Gastroesophageal sphincter (tissue), 4 donors: ENCODE data around the gene C1orf21. TPM values are rescaled to one million over a fixed set of nuclear protein-coding genes. Genes with fewer than 3 reads are reported as not detected.

Experiments
- ATAC-seq: fragments of 150-250 bp; one replicate; pipeline ENCODE4 v1.9.1; 2016; ENCODE audit warnings: mild to moderate bottlenecking, moderate library complexity
- H3K27ac ChIP-seq, 4 donors: fragments of 200-600 bp; sonication (generic) in 3 of 4; 1 replicate in 3 of 4; 2 replicates in 1 of 4; pipeline ENCODE4 v1.5.1; 2016 to 2019
- H3K27me3 ChIP-seq: fragments of 200-600 bp; sonication (generic); one replicate; pipeline ENCODE4 v1.5.1; 2019
- H3K36me3 ChIP-seq, 2 donors: fragments of 200-600 bp; sonication (generic); one replicate each; pipeline ENCODE4 v1.5.1; 2019; ENCODE audit warnings: control low read depth in 1 of 2
- H3K4me1 ChIP-seq, 3 donors: fragments of 200-600 bp; sonication (generic); 1 replicate in 2 of 3; 2 replicates in 1 of 3; pipeline ENCODE4 v1.5.1; 2016 to 2019; ENCODE audit warnings: control low read depth in 2 of 3
- H3K4me3 ChIP-seq, 2 donors: fragments of 200-600 bp; sonication (generic); one replicate each; pipeline ENCODE4 v1.5.1; 2019; ENCODE audit warnings: mild to moderate bottlenecking in 1 of 2, moderate library complexity in 1 of 2
- H3K9me3 ChIP-seq, 3 donors: fragments of 200-600 bp; sonication (generic); one replicate each; pipeline ENCODE4 v1.5.1; 2017 to 2019; ENCODE audit warnings: control low read depth in 2 of 3
- CTCF ChIP-seq, 4 experiments: fragments of 200-600 bp in 2 of 4; fragments of 450-650 bp in 2 of 4; sonication (generic) in 1 of 4; IDR thresholded peaks; one replicate each; pipeline ENCODE4 v1.5.1; 2017 to 2019; ENCODE audit warnings: antibody characterized with exemption in 4 of 4, mild to moderate bottlenecking in 2 of 4, moderate library complexity in 2 of 4
- EP300 ChIP-seq: sonication (generic); formaldehyde crosslinking; IDR thresholded peaks from one replicate; pipeline ENCODE4 v1.6.1; 2017; ENCODE audit warnings: antibody characterized with exemption, mild to moderate bottlenecking
- POLR2A ChIP-seq, 2 donors: fragments of 450-650 bp; IDR thresholded peaks; one replicate each; pipeline ENCODE4 v1.6.1; 2017; ENCODE audit warnings: antibody characterized with exemption in 2 of 2, mild to moderate bottlenecking in 2 of 2, moderate library complexity in 1 of 2
- POLR2AphosphoS5 ChIP-seq: sonication (generic); formaldehyde crosslinking; IDR thresholded peaks from one replicate; pipeline ENCODE4 v1.6.1; 2017; ENCODE audit warnings: antibody characterized with exemption
- WGBS, 2 donors: methylation state at CpG; one replicate each; pipeline ENCODE4 v1.1.5; 2018; ENCODE audit warnings: low coverage in 1 of 2; 5-methylcytosine and 5-hydroxymethylcytosine counted together
- total RNA-seq, 4 donors: library from RNA; depleted of rRNA; stranded (reverse); fragments of >200 nt; gene quantifications; one replicate each; pipeline ENCODE4 v1.1.0, GENCODE V29; 2016

The C1orf21 gene
- total RNA-seq, 4 donors from 2014 or later, result 81.4 to 167 (median 121) TPM

GRCh38 chr1:184424945-184425344, 38.1 kb downstream of the C1orf21 start:
- WGBS, 2 donors, result 78 to 87% methylated on average over 1 to 2 of the region's 2 CpGs
- no peak overlapping the region for H3K4me3 ChIP-seq
- peaks cover 3 to 61% (median 3%) of the 10 kb centered on the region in 3 donors for H3K4me1 ChIP-seq
- H3K36me3 ChIP-seq, result no peaks in the 10 kb centered on the region
- no peak overlapping the region for H3K27ac ChIP-seq
- H3K27me3 ChIP-seq, result no peaks in the 10 kb centered on the region
- ATAC-seq, result no peak
- H3K9me3 ChIP-seq, result no peaks in the 10 kb centered on the region
- TF ChIP-seq POLR2AphosphoS5 (no peak), CTCF (IDR thresholded peaks at IDR 0.05) (no peak), POLR2A (IDR thresholded peaks at IDR 0.05) (no peak), EP300 (no peak)

GRCh38 chr1:184425449-184426277, 38.8 kb downstream of the C1orf21 start:
- H3K27me3 ChIP-seq, result no peaks in the 10 kb centered on the region
- no peak overlapping the region for H3K4me3 ChIP-seq
- TF ChIP-seq POLR2A (IDR thresholded peaks at IDR 0.05), result no peak
- no peak for TF ChIP-seq CTCF (IDR thresholded peaks at IDR 0.05)
- TF ChIP-seq EP300, result no peak
- no peak for TF ChIP-seq POLR2AphosphoS5
- H3K9me3 ChIP-seq, result no peaks in the 10 kb centered on the region
- H3K27ac ChIP-seq, result no peak overlapping the region
- H3K36me3 ChIP-seq, result no peaks in the 10 kb centered on the region
- no peak for ATAC-seq
- peaks cover 0 to 54% (median 3%) of the 10 kb centered on the region in 3 donors for H3K4me1 ChIP-seq
- 53 to 89% methylated on average over 2 to 6 of the region's 7 CpGs for WGBS, 2 donors

- no peak for ATAC-seq
- Histone ChIP-seq H3K27ac (no peak overlapping the region), H3K9me3 (no peaks in the 10 kb centered on the region), H3K36me3 (peaks cover 0 to 2% of the 10 kb centered on the region in 2 donors), H3K4me3 (no peak overlapping the region), H3K27me3 (no peaks in the 10 kb centered on the region), H3K4me1 (peaks cover 0 to 51% (median 3%) of the 10 kb centered on the region in 3 donors)
- WGBS, 2 donors, result 93 to 100% methylated on average over 5 to 7 of the region's 7 CpGs
- TF ChIP-seq POLR2A (IDR thresholded peaks at IDR 0.05), result no peak
Observed at GRCh38 chr1:184426278-184426674, 39.4 kb downstream of the C1orf21 start.

- TF ChIP-seq POLR2A (IDR thresholded peaks at IDR 0.05) (no peak), POLR2AphosphoS5 (no peak), CTCF (IDR thresholded peaks at IDR 0.05) (no peak), EP300 (no peak)
- H3K27ac ChIP-seq, result no peak overlapping the region
- no peak for ATAC-seq
- no peaks in the 10 kb centered on the region for H3K27me3 ChIP-seq
- H3K4me3 ChIP-seq, result no peak overlapping the region
- peaks cover 0 to 3% of the 10 kb centered on the region in 2 donors for H3K36me3 ChIP-seq
- 86 to 100% methylated on average over 2 of the region's 2 CpGs for WGBS, 2 donors
- peaks cover 0 to 39% (median 0%) of the 10 kb centered on the region in 3 donors for H3K4me1 ChIP-seq
- H3K9me3 ChIP-seq, result no peaks in the 10 kb centered on the region
Observed at GRCh38 chr1:184427722-184428121, 40.9 kb downstream of the C1orf21 start.

- Histone ChIP-seq H3K4me1 (peaks cover 0 to 30% (median 0%) of the 10 kb centered on the region in 3 donors), H3K4me3 (no peak overlapping the region), H3K9me3 (no peaks in the 10 kb centered on the region), H3K36me3 (peaks cover 0 to 3% of the 10 kb centered on the region in 2 donors), H3K27me3 (no peaks in the 10 kb centered on the region), H3K27ac (no peak overlapping the region)
- ATAC-seq, result no peak
- no peak for TF ChIP-seq EP300
Observed at GRCh38 chr1:184428604-184429003, 41.8 kb downstream of the C1orf21 start.

GRCh38 chr1:184429335-184429734, 42.5 kb downstream of the C1orf21 start:
- Histone ChIP-seq H3K36me3 (peaks cover 0 to 3% of the 10 kb centered on the region in 2 donors), H3K27me3 (no peaks in the 10 kb centered on the region), H3K27ac (no peak overlapping the region), H3K4me1 (peaks cover 0 to 30% (median 0%) of the 10 kb centered on the region in 3 donors), H3K9me3 (no peaks in the 10 kb centered on the region), H3K4me3 (no peak overlapping the region)
- no peak for ATAC-seq
- WGBS, 2 donors, result 62 to 72% methylated on average over 3 of the region's 3 CpGs
- TF ChIP-seq POLR2AphosphoS5, result no peak
- no peak for TF ChIP-seq EP300
- no peak for TF ChIP-seq CTCF (IDR thresholded peaks at IDR 0.05)
- TF ChIP-seq POLR2A (IDR thresholded peaks at IDR 0.05), result no peak
